HEK293 (cell line): ENCODE data around the gene MRPS2.
A peak's percentile ranks its signal among the peaks of the same experiment; 100 is the strongest.

Source experiments
- CTCF ChIA-PET: fragments of 350-600 bp; formaldehyde crosslinking; extraction: SDS; loops from one replicate; lab custom pipeline; 2021; ENCODE audit warnings: antibody characterized with exemption; lab: Yijun Ruan, JAX
- POLR2A ChIA-PET: fragments of 300-600 bp; formaldehyde crosslinking; extraction: SDS; loops from one replicate; lab custom pipeline; 2020; ENCODE audit warnings: antibody characterized with exemption, inconsistent platforms; lab: Yijun Ruan, JAX
- H3K27ac ChIP-seq: fragments of 200-500 bp; sonication (Bioruptor generic); 2 replicates; pipeline ENCODE4 v1.5.1; 2014; ENCODE audit warnings: low read depth, low read length, control low read depth, inconsistent platforms; ENCODE audit errors: extremely low read depth
- H3K36me3 ChIP-seq, 2 experiments: fragments of 200-500 bp in 1 of 2; sonication (Bioruptor generic) in 1 of 2; 1 replicate in 1 of 2; 2 replicates in 1 of 2; pipeline ENCODE4 v1.5.1; 2014 to 2017; ENCODE audit warnings: inconsistent platforms in 2 of 2, low read length in 2 of 2; ENCODE audit not compliant: control insufficient read depth in 2 of 2, insufficient read depth in 1 of 2
- H3K4me1 ChIP-seq: fragments of 200-500 bp; sonication (Bioruptor generic); 2 replicates; pipeline ENCODE4 v1.5.1; 2014; ENCODE audit warnings: mild to moderate bottlenecking, low read length, inconsistent platforms; ENCODE audit not compliant: control insufficient read depth, insufficient read depth
- H3K4me3 ChIP-seq: 2 replicates; pipeline ENCODE4 v1.5.1; 2011; ENCODE audit warnings: low read depth, mild to moderate bottlenecking, control low read depth, low read length, moderate library complexity
- H3K9me3 ChIP-seq: fragments of 200-500 bp; sonication (Bioruptor generic); 2 replicates; pipeline ENCODE4 v1.5.1; 2014; ENCODE audit warnings: low read depth, low read length, inconsistent platforms; ENCODE audit not compliant: control insufficient read depth, insufficient read depth
- SP7 ChIP-seq: fragments of 450-650 bp; formaldehyde crosslinking; IDR thresholded peaks from 2 replicates; pipeline ENCODE4 v1.5.1; 2016; ENCODE audit warnings: missing biosample characterization, missing genetic modification characterization
- ZFHX2 ChIP-seq: fragments of 450-650 bp; formaldehyde crosslinking; conservative IDR thresholded peaks from 2 replicates; pipeline ENCODE4 v1.5.1; 2016; ENCODE audit warnings: missing biosample characterization, missing genetic modification characterization
- ZFP3 ChIP-seq: fragments of 450-650 bp; formaldehyde crosslinking; IDR thresholded peaks from 2 replicates; pipeline ENCODE4 v1.5.1; 2016; ENCODE audit warnings: low read depth, missing biosample characterization, missing genetic modification characterization
- ZNF10 ChIP-seq: fragments of 450-650 bp; formaldehyde crosslinking; IDR thresholded peaks from 2 replicates; pipeline ENCODE4 v1.5.1; 2017; ENCODE audit warnings: missing biosample characterization, missing genetic modification characterization
- ZNF335 ChIP-seq: fragments of 450-650 bp; formaldehyde crosslinking; conservative IDR thresholded peaks from 2 replicates; pipeline ENCODE4 v1.5.1; 2016; ENCODE audit warnings: missing biosample characterization, missing genetic modification characterization
- ZNF341 ChIP-seq: fragments of 450-650 bp; formaldehyde crosslinking; IDR thresholded peaks from 2 replicates; pipeline ENCODE4; 2016; ENCODE audit warnings: low read depth, missing biosample characterization, missing genetic modification characterization
- ZNF514 ChIP-seq: fragments of 450-650 bp; formaldehyde crosslinking; IDR thresholded peaks from 2 replicates; pipeline ENCODE4 v1.5.1; 2016; ENCODE audit warnings: missing biosample characterization, missing genetic modification characterization
- ZNF521 ChIP-seq: fragments of 450-650 bp; formaldehyde crosslinking; IDR thresholded peaks from 2 replicates; pipeline ENCODE4 v1.5.1; 2017; ENCODE audit warnings: missing biosample characterization, mild to moderate bottlenecking, missing genetic modification characterization
- ZNF530 ChIP-seq: fragments of 450-650 bp; formaldehyde crosslinking; IDR thresholded peaks from 2 replicates; pipeline ENCODE4 v1.5.1; 2016; ENCODE audit warnings: low read depth, missing biosample characterization, missing genetic modification characterization
- ZNF600 ChIP-seq: fragments of 450-650 bp; formaldehyde crosslinking; IDR thresholded peaks from 2 replicates; pipeline ENCODE4 v1.5.1; 2016; ENCODE audit warnings: missing biosample characterization, missing genetic modification characterization
- ZNF629 ChIP-seq: fragments of 450-650 bp; formaldehyde crosslinking; IDR thresholded peaks from 2 replicates; pipeline ENCODE4 v1.5.1; 2017; ENCODE audit warnings: missing biosample characterization, missing genetic modification characterization
- ZNF677 ChIP-seq: fragments of 450-650 bp; IDR thresholded peaks from 2 replicates; pipeline ENCODE4 v1.5.0; 2018; ENCODE audit warnings: missing biosample characterization, mild to moderate bottlenecking, missing genetic modification characterization, moderate library complexity
- ZNF747 ChIP-seq: fragments of 450-650 bp; formaldehyde crosslinking; IDR thresholded peaks from 2 replicates; pipeline ENCODE4 v1.5.1; 2016; ENCODE audit warnings: missing biosample characterization, missing genetic modification characterization
- ZNF785 ChIP-seq: fragments of 450-650 bp; formaldehyde crosslinking; IDR thresholded peaks from 2 replicates; pipeline ENCODE4 v1.5.1; 2016; ENCODE audit warnings: missing biosample characterization, missing genetic modification characterization
- TF ChIP-seq, protein P1 (sequence below): fragments of 450-650 bp; formaldehyde crosslinking; IDR thresholded peaks from 2 replicates; pipeline ENCODE4 v1.5.0; 2017; ENCODE audit warnings: missing biosample characterization, missing genetic modification characterization, borderline replicate concordance
- TF ChIP-seq, protein P2 (sequence below): fragments of 450-650 bp; formaldehyde crosslinking; IDR thresholded peaks from 2 replicates; pipeline ENCODE4 v1.5.1; 2016; ENCODE audit warnings: missing biosample characterization, missing genetic modification characterization
- TF ChIP-seq, protein P3 (sequence below): fragments of 450-650 bp; formaldehyde crosslinking; conservative IDR thresholded peaks from 2 replicates; pipeline ENCODE4 v1.5.1; 2016; ENCODE audit warnings: low read depth, missing biosample characterization, missing genetic modification characterization
- TF ChIP-seq, protein P4 (sequence below): fragments of 450-650 bp; formaldehyde crosslinking; optimal IDR thresholded peaks from 2 replicates; pipeline ENCODE3; 2016; ENCODE audit warnings: missing biosample characterization, mild to moderate bottlenecking, missing genetic modification characterization

Gene MRPS2

DNA sequence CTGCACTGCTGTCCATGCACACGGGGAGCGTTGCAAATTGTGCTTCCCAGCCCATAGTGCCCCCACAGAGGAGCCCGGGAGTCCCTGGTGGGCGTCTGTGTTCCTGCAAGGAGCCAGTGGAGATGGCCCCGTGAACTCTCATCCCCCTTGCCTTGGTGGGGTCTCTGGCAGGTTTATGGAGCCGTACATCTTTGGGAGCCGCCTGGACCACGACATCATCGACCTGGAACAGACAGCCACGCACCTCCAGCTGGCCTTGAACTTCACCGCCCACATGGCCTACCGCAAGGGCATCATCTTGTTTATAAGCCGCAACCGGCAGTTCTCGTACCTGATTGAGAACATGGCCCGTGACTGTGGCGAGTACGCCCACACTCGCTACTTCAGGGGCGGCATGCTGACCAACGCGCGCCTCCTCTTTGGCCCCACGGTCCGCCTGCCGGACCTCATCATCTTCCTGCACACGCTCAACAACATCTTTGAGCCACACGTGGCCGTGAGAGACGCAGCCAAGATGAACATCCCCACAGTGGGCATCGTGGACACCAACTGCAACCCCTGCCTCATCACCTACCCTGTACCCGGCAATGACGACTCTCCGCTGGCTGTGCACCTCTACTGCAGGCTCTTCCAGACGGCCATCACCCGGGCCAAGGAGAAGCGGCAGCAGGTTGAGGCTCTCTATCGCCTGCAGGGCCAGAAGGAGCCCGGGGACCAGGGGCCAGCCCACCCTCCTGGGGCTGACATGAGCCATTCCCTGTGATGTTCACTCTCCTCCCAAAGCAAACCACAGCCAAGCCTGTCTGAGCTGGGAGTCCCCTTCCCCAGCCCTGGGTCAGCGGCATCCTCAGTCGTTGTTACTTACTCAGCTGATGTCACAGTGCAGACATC lies 3.1 kb downstream of the MRPS2 start:
- peak; percentile 40; the same call in 1 of the 2 replicates for TF ChIP-seq ZFHX2 (tag by site-specific recombination)
- TF ChIP-seq, protein P1, sequence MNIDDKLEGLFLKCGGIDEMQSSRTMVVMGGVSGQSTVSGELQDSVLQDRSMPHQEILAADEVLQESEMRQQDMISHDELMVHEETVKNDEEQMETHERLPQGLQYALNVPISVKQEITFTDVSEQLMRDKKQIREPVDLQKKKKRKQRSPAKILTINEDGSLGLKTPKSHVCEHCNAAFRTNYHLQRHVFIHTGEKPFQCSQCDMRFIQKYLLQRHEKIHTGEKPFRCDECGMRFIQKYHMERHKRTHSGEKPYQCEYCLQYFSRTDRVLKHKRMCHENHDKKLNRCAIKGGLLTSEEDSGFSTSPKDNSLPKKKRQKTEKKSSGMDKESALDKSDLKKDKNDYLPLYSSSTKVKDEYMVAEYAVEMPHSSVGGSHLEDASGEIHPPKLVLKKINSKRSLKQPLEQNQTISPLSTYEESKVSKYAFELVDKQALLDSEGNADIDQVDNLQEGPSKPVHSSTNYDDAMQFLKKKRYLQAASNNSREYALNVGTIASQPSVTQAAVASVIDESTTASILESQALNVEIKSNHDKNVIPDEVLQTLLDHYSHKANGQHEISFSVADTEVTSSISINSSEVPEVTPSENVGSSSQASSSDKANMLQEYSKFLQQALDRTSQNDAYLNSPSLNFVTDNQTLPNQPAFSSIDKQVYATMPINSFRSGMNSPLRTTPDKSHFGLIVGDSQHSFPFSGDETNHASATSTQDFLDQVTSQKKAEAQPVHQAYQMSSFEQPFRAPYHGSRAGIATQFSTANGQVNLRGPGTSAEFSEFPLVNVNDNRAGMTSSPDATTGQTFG (tag by site-specific recombination) = no peak
- TF ChIP-seq, all 188 proteins: peak for 1
- ChIA-PET CTCF (interaction anchor here (0.6 to 2.5 kb wide), 14 partner anchors 9 to 359 kb away, joined by 3 to 11 read pairs (median 3); partner anchors contain the start of gene PAEP), POLR2A (interaction anchor here (1.2 kb wide), 1 partner anchor 23 kb away, joined by 3 read pairs; no protein-coding TSS in a partner anchor)
- peaks cover 3% of the 10 kb centered on the region; the same call in 1 of the 2 replicates for H3K4me1 ChIP-seq
- no peak overlapping the region for H3K27ac ChIP-seq
- H3K4me3 ChIP-seq = no peak overlapping the region
- H3K36me3 ChIP-seq = peaks cover 0 to 38% of the 10 kb centered on the region in 2 experiments; a peak in 2 of 3 replicates
- no peaks in the 10 kb centered on the region for H3K9me3 ChIP-seq

DNA sequence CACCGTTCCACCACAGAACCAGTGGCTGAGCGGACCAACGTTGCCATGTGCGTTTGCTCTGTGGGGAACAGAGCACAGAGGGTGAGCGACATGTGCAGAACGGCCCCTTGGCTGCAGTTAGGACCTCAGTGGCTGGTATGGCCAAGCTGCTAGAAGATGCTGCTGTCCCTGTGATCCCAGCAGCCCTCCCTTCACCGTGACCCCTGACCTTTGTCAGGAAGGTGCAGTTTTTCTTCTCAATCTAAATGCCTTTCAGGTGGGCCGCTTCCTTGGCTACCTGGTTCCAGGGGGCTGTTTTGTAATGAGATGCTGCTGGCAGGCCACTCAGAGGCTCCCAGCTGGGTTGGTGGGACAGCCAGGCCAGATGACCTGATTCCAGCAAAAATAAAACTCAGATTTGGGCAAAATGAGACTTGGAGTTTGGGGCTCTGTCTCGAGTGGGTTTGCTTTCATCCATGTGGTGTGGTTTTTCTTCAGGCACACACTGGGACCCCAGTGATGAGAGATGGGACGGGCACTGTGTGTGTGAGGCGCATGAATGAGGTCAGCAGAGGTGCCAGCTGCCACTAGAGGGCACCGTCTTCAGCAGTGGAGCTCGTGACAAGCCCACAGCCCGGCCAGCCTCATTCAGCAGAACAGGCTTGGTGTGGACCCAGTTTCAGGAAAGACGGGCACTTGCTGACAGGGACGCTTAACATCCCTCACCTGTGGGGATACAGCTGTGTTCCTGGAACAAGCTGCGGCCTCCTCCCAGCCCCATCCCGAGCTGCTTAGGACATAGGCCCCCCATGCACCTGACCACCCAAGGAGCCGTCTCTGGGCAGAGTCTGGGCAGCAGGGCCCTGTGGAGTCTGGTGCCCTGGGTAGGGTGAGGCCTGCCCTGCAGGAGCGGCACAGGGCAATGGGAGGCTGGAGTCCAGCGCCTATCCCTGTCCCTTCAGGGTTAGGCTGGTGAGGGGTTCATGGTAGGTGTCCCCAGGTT lies 4.1 kb downstream of the MRPS2 start:
- POLR2A ChIA-PET = interaction anchor here (1.0 to 1.9 kb wide), 4 partner anchors 22 to 859 kb away, joined by 3 to 6 read pairs (median 3); partner anchors contain the start of gene DNLZ
- peaks cover 0 to 38% of the 10 kb centered on the region in 2 experiments; a peak in 2 of 3 replicates for H3K36me3 ChIP-seq
- H3K4me3 ChIP-seq = no peak overlapping the region
- H3K9me3 ChIP-seq = no peaks in the 10 kb centered on the region
- H3K4me1 ChIP-seq = peaks cover 3% of the 10 kb centered on the region; the same call in 1 of the 2 replicates
- no peak overlapping the region for H3K27ac ChIP-seq
- CTCF ChIA-PET = interaction anchor here (0.5 to 2.5 kb wide), 34 partner anchors 10 to 463 kb away, joined by 3 to 11 read pairs (median 3); partner anchors contain the start of genes PAEP and PPP1R26
- TF ChIP-seq ZNF10 (no peak), ZFP3 (no peak), ZNF514 (tag by site-specific recombination) (no peak), ZNF521 (no peak), ZNF341 (tag by site-specific recombination) (0 out of 2 replicates have a peak, but pooled peaks have one; percentile 17), ZNF677 (tag by site-specific recombination) (no peak), ZNF629 (tag by site-specific recombination) (0 out of 2 replicates have a peak, but pooled peaks have one; percentile 37), ZNF335 (tag by site-specific recombination) (peak; percentile 58), ZFHX2 (tag by site-specific recombination) (no peak), ZNF530 (tag by site-specific recombination) (no peak), ZNF600 (tag by site-specific recombination) (peak; percentile 84), ZNF785 (tag by site-specific recombination) (no peak), ZNF747 (no peak), SP7 (tag by site-specific recombination) (0 out of 2 replicates have a peak, but pooled peaks have one; percentile 9)
- TF ChIP-seq, protein P2, sequence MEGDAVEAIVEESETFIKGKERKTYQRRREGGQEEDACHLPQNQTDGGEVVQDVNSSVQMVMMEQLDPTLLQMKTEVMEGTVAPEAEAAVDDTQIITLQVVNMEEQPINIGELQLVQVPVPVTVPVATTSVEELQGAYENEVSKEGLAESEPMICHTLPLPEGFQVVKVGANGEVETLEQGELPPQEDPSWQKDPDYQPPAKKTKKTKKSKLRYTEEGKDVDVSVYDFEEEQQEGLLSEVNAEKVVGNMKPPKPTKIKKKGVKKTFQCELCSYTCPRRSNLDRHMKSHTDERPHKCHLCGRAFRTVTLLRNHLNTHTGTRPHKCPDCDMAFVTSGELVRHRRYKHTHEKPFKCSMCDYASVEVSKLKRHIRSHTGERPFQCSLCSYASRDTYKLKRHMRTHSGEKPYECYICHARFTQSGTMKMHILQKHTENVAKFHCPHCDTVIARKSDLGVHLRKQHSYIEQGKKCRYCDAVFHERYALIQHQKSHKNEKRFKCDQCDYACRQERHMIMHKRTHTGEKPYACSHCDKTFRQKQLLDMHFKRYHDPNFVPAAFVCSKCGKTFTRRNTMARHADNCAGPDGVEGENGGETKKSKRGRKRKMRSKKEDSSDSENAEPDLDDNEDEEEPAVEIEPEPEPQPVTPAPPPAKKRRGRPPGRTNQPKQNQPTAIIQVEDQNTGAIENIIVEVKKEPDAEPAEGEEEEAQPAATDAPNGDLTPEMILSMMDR (tag by site-specific recombination) = peak; percentile 74
- TF ChIP-seq, protein P3, sequence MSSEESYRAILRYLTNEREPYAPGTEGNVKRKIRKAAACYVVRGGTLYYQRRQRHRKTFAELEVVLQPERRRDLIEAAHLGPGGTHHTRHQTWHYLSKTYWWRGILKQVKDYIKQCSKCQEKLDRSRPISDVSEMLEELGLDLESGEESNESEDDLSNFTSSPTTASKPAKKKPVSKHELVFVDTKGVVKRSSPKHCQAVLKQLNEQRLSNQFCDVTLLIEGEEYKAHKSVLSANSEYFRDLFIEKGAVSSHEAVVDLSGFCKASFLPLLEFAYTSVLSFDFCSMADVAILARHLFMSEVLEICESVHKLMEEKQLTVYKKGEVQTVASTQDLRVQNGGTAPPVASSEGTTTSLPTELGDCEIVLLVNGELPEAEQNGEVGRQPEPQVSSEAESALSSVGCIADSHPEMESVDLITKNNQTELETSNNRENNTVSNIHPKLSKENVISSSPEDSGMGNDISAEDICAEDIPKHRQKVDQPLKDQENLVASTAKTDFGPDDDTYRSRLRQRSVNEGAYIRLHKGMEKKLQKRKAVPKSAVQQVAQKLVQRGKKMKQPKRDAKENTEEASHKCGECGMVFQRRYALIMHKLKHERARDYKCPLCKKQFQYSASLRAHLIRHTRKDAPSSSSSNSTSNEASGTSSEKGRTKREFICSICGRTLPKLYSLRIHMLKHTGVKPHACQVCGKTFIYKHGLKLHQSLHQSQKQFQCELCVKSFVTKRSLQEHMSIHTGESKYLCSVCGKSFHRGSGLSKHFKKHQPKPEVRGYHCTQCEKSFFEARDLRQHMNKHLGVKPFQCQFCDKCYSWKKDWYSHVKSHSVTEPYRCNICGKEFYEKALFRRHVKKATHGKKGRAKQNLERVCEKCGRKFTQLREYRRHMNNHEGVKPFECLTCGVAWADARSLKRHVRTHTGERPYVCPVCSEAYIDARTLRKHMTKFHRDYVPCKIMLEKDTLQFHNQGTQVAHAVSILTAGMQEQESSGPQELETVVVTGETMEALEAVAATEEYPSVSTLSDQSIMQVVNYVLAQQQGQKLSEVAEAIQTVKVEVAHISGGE (tag by site-specific recombination) = no peak
- TF ChIP-seq, protein P4, sequence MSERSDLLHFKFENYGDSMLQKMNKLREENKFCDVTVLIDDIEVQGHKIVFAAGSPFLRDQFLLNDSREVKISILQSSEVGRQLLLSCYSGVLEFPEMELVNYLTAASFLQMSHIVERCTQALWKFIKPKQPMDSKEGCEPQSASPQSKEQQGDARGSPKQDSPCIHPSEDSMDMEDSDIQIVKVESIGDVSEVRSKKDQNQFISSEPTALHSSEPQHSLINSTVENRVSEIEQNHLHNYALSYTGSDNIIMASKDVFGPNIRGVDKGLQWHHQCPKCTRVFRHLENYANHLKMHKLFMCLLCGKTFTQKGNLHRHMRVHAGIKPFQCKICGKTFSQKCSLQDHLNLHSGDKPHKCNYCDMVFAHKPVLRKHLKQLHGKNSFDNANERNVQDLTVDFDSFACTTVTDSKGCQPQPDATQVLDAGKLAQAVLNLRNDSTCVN (tag by site-specific recombination) = peak; percentile 5
